ENCODE data around the gene EVI5L.

DNA sequence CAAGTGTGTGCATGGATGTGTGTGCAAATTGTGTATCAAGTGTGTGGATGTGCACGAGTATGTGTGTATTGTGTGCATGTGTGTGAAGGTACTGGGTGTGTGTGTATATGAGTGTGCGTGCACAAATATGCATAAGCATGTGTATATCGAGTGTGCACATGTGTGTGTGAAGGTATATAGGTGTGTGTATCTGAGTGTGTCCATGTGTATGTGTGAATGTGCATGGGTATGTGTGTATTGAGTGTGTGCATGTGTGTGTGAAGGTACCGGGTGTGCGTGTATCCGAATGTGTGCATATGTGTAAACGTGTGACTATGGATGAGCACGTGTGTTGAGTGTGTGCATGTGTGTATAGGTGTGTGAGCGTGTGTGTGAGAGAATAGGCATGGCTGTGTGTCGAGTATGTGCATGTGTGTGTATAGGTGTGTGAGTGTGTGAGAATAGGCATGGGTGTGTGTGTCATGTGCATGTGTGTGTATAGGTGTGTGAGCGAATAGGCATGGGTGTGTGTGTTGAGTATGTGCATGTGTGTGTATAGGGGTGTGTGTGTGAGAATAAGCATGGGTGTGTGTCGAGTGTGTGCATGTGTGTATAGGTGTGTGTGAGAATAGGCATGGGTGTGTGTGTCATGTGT lies 12.8 kb downstream of the EVI5L start:
- TF ChIP-seq, protein P1, sequence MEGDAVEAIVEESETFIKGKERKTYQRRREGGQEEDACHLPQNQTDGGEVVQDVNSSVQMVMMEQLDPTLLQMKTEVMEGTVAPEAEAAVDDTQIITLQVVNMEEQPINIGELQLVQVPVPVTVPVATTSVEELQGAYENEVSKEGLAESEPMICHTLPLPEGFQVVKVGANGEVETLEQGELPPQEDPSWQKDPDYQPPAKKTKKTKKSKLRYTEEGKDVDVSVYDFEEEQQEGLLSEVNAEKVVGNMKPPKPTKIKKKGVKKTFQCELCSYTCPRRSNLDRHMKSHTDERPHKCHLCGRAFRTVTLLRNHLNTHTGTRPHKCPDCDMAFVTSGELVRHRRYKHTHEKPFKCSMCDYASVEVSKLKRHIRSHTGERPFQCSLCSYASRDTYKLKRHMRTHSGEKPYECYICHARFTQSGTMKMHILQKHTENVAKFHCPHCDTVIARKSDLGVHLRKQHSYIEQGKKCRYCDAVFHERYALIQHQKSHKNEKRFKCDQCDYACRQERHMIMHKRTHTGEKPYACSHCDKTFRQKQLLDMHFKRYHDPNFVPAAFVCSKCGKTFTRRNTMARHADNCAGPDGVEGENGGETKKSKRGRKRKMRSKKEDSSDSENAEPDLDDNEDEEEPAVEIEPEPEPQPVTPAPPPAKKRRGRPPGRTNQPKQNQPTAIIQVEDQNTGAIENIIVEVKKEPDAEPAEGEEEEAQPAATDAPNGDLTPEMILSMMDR (IDR thresholded peaks at IDR 0.05): no peak
- no peak for TF ChIP-seq POLR2A (IDR thresholded peaks at IDR 0.05)

All from breast epithelium (tissue), 3 donors.